HL-60/S4 (cell line): ENCODE measurements around the gene SLC4A5.

ENCODE experiments used
- in situ Hi-C: fragments of 300-500 bp; cut with MboI; formaldehyde crosslinking; loops from 2 replicates; pipeline ENCODE4 v1.14.3; 2022; ENCODE audit warnings: low sequenced_read_pairs

The SLC4A5 gene

GRCh38 chr2:74278694-74279093 is 64.5 kb downstream of the SLC4A5 start:
- in situ Hi-C loops, result no loop called here

- in situ Hi-C loops, result no loop called here
These were observed 65.0 kb downstream of the SLC4A5 start for GRCh38 chr2:74278176-74278575.

GRCh38 chr2:74275228-74275627 is 68.0 kb downstream of the SLC4A5 start:
- in situ Hi-C loops, result no loop called here

GRCh38 chr2:74269667-74270066 is 73.5 kb downstream of the SLC4A5 start:
- in situ Hi-C loops, result no loop called here

- in situ Hi-C loops, result no loop called here
These were observed 76.1 kb downstream of the SLC4A5 start for GRCh38 chr2:74267068-74267467.

GRCh38 chr2:74264281-74264680 is 78.9 kb downstream of the SLC4A5 start:
- in situ Hi-C loops, result no loop called here

GRCh38 chr2:74262681-74263080 is 80.5 kb downstream of the SLC4A5 start:
- in situ Hi-C loops, result no loop called here

GRCh38 chr2:74261204-74261864 is 81.9 kb downstream of the SLC4A5 start:
- in situ Hi-C loops, result no loop called here

GRCh38 chr2:74260495-74260894 is 82.7 kb downstream of the SLC4A5 start:
- in situ Hi-C loops, result no loop called here

GRCh38 chr2:74259733-74260132 is 83.5 kb downstream of the SLC4A5 start:
- in situ Hi-C loops, result no loop called here

- in situ Hi-C loops, result no loop called here
These were observed 84.0 kb downstream of the SLC4A5 start for GRCh38 chr2:74259191-74259590.

GRCh38 chr2:74255660-74256213 is 87.5 kb downstream of the SLC4A5 start:
- in situ Hi-C loops, result no loop called here

GRCh38 chr2:74253971-74254310 is 89.3 kb downstream of the SLC4A5 start:
- in situ Hi-C loops, result no loop called here

GRCh38 chr2:74253306-74253970 is 89.8 kb downstream of the SLC4A5 start:
- in situ Hi-C loops, result no loop called here

- in situ Hi-C loops, result no loop called here
These were observed 90.4 kb downstream of the SLC4A5 start for GRCh38 chr2:74252862-74253261.

GRCh38 chr2:74252036-74252435 is 91.2 kb downstream of the SLC4A5 start:
- in situ Hi-C loops, result no loop called here

GRCh38 chr2:74250189-74250631 is 93.0 kb downstream of the SLC4A5 start:
- in situ Hi-C loops, result no loop called here

GRCh38 chr2:74249406-74250122 is 93.7 kb downstream of the SLC4A5 start:
- in situ Hi-C loops, result no loop called here

GRCh38 chr2:74246496-74247195 is 96.6 kb downstream of the SLC4A5 start:
- in situ Hi-C loops, result no loop called here

GRCh38 chr2:74244286-74244685 is 98.9 kb downstream of the SLC4A5 start:
- in situ Hi-C loops, result no loop called here
